ENCODE results near the gene OBSL1.

DNA sequence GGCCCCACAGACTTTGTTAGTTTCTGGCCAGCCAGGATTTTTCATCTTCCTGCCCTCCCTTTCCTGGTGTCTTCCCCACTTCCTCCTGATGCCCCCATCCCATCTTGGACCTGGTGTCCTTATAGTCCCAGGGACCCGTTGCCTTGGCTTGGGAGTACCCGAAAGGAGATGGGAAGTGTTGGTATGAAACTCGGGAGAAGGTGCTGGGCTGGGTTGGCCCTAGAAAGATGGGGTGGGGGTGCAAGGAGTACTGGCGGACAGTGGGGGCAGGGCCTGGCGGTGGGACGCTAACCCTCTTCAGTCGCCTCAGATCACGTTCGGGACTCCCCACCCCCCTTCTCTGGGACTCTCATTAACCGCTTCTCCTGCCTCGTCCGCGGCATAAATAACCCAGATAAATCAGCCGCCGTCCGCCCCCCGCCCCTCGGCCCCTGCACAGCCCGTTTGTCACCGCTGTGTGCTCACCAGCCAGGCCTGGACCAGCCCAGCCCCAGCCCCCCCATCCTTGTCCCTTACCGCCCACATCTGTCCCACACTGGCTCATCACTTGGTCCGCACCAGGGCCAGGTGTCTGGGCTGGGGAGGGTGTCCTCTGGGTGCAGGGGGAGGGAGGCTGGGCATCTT lies 60.7 kb downstream of the OBSL1 start:
- TF ChIP-seq, protein P1, sequence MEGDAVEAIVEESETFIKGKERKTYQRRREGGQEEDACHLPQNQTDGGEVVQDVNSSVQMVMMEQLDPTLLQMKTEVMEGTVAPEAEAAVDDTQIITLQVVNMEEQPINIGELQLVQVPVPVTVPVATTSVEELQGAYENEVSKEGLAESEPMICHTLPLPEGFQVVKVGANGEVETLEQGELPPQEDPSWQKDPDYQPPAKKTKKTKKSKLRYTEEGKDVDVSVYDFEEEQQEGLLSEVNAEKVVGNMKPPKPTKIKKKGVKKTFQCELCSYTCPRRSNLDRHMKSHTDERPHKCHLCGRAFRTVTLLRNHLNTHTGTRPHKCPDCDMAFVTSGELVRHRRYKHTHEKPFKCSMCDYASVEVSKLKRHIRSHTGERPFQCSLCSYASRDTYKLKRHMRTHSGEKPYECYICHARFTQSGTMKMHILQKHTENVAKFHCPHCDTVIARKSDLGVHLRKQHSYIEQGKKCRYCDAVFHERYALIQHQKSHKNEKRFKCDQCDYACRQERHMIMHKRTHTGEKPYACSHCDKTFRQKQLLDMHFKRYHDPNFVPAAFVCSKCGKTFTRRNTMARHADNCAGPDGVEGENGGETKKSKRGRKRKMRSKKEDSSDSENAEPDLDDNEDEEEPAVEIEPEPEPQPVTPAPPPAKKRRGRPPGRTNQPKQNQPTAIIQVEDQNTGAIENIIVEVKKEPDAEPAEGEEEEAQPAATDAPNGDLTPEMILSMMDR (IDR thresholded peaks at IDR 0.05): no peak
- TF ChIP-seq POLR2A (IDR thresholded peaks at IDR 0.05): no peak
